OCI-LY7 (cell line): ENCODE results near the gene APOH. TPM values are rescaled to one million over a fixed set of nuclear protein-coding genes. Genes with fewer than 3 reads are reported as not detected.

Experiments used
- BruUV-seq: library from RNA; stranded (reverse); fragments of 400-500 nt; replicated peaks from 2 replicates; lab custom pipeline; 2021; lab: Mats Ljungman, UMichigan
- CTCF ChIA-PET: fragments of 300-600 bp; sonication (Branson Sonifier 250); formaldehyde crosslinking; loops from one replicate; lab custom pipeline; 2022; ENCODE audit warnings: antibody characterized with exemption; ENCODE audit not compliant: unreplicated experiment; lab: Charles Lee
- POLR2A ChIA-PET: fragments of 300-600 bp; sonication (Branson Sonifier 250); formaldehyde crosslinking; loops from one replicate; lab custom pipeline; 2022; ENCODE audit warnings: antibody characterized with exemption; lab: Charles Lee
- DNase-seq: peaks from one replicate; pipeline ENCODE4 v3.0.0-alpha.2; 2015; ENCODE audit warnings: low spot score
- H2AFZ ChIP-seq: fragments of 200-600 bp; sonication (generic), shearing (Covaris generic); 2 replicates; pipeline ENCODE4 v1.6.1; 2014; ENCODE audit warnings: mild to moderate bottlenecking, antibody characterized with exemption, low read length, moderate library complexity
- H3K27ac ChIP-seq: fragments of 200-600 bp; sonication (generic); 2 replicates; pipeline ENCODE4 v1.5.1; 2014; ENCODE audit warnings: mixed run types, low read depth, mild to moderate bottlenecking, moderate library complexity, low read length, inconsistent platforms; ENCODE audit not compliant: poor library complexity, severe bottlenecking
- H3K36me3 ChIP-seq: fragments of 200-600 bp; sonication (generic); 2 replicates; pipeline ENCODE4 v1.6.1; 2014; ENCODE audit warnings: mild to moderate bottlenecking, antibody characterized with exemption, low read length, moderate library complexity, mixed read lengths; ENCODE audit not compliant: insufficient read depth
- H3K4me1 ChIP-seq: fragments of 200-600 bp; sonication (generic); 2 replicates; pipeline ENCODE4 v1.5.1; 2014; ENCODE audit warnings: mild to moderate bottlenecking, low read length; ENCODE audit not compliant: insufficient read depth, poor library complexity, severe bottlenecking
- H3K4me2 ChIP-seq: fragments of 200-600 bp; sonication (generic); 2 replicates; pipeline ENCODE4 v1.6.1; 2014; ENCODE audit warnings: mild to moderate bottlenecking, low read length
- H3K4me3 ChIP-seq: fragments of 200-600 bp; sonication (generic); 2 replicates; pipeline ENCODE4 v1.5.1; 2014; ENCODE audit warnings: mild to moderate bottlenecking, low read depth, low read length; ENCODE audit not compliant: poor library complexity, severe bottlenecking
- H3K79me2 ChIP-seq: fragments of 200-600 bp; sonication (generic); 2 replicates; pipeline ENCODE4 v1.6.1; 2016; ENCODE audit warnings: low read depth, mild to moderate bottlenecking, low read length, moderate library complexity, mixed read lengths; ENCODE audit not compliant: insufficient read depth
- H3K9me2 ChIP-seq: fragments of 200-600 bp; sonication (generic); 2 replicates; pipeline ENCODE4 v1.6.1; 2016; ENCODE audit warnings: mild to moderate bottlenecking, low read length, mixed read lengths; ENCODE audit not compliant: insufficient read depth
- H3K9me3 ChIP-seq: fragments of 200-600 bp; sonication (generic); 2 replicates; pipeline ENCODE4 v1.6.1; 2014; ENCODE audit warnings: mild to moderate bottlenecking, mixed run types, low read length, mixed read lengths
- H4K20me1 ChIP-seq: fragments of 200-600 bp; sonication (generic); 2 replicates; pipeline ENCODE4 v1.6.1; 2014; ENCODE audit warnings: mild to moderate bottlenecking, antibody characterized with exemption, low read length, moderate library complexity, mixed read lengths; ENCODE audit not compliant: insufficient read depth
- CTCF ChIP-seq: fragments of 200-600 bp; sonication (generic); conservative IDR thresholded peaks from 2 replicates; pipeline ENCODE4 v1.5.1; 2014; ENCODE audit warnings: mild to moderate bottlenecking, antibody characterized with exemption, low read length, moderate library complexity, mixed read lengths
- EZH2phosphoT487 ChIP-seq: fragments of 200-600 bp; sonication (generic); IDR thresholded peaks from 2 replicates; pipeline ENCODE4 v1.6.1; 2018; ENCODE audit warnings: low read depth, borderline replicate concordance, mild to moderate bottlenecking, mixed run types, antibody characterized with exemption, low read length, moderate library complexity, mixed read lengths
- intact Hi-C: fragments of 100-400 bp; cut with micrococcal nuclease; formaldehyde crosslinking; loops from one replicate; pipeline ENCODE4 v1.10.0; 2022; ENCODE audit not compliant: unreplicated experiment
- total RNA-seq, 2 experiments: library from RNA; depleted of rRNA in 1 of 2; stranded (reverse); fragments of >200 nt in 1 of 2; shearing (Covaris generic) in 1 of 2; gene quantifications; 2 replicates each; pipeline ENCODE4 v1.2.3, GENCODE V29; 2014 to 2022

APOH gene
- total RNA-seq, 2 experiments from 2014 or later: not detected

- Histone ChIP-seq H3K27ac (no peak overlapping the region), H3K36me3 (peaks cover 8% of the 10 kb centered on the region; the same call in 1 of the 2 replicates), H4K20me1 (no peaks in the 10 kb centered on the region), H2AFZ (no peak overlapping the region), H3K4me2 (no peak overlapping the region), H3K9me3 (no peaks in the 10 kb centered on the region), H3K4me3 (no peak overlapping the region), H3K9me2 (no peaks in the 10 kb centered on the region), H3K4me1 (no peaks in the 10 kb centered on the region), H3K79me2 (no peaks in the 10 kb centered on the region)
- POLR2A ChIA-PET: no interaction called here
- DNase-seq: no peak
- intact Hi-C loops: no loop called here
- no TSS peak for BruUV-seq
- CTCF ChIA-PET: no interaction called here
- TF ChIP-seq CTCF (no peak), EZH2phosphoT487 (no peak)
Measured at GRCh38 chr17:66178642-66179041, 50.6 kb downstream of the APOH start.

DNA sequence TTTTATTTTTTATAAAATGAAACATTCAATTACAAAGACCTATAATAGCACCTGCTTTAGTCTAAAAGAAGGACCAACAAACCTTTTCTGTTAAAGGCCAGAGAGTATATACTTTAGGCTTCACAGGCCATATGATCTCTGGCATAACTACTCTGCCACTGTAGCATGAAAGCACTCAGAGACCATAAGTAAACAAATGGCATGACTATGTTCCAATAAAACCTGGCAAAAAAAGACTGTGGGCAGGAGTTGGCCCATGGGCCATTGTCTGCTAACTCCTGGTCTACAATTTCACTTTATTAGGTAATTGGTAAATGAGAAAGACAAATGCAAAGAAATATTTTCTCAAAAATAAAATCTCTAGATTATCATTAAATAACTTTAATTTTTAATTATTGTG lies 52.2 kb downstream of the APOH start:
- H3K4me3 ChIP-seq: no peak overlapping the region
- H3K9me2 ChIP-seq: no peaks in the 10 kb centered on the region
- intact Hi-C loops: no loop called here
- no peaks in the 10 kb centered on the region for H3K4me1 ChIP-seq
- BruUV-seq: no TSS peak
- no peak overlapping the region for H3K27ac ChIP-seq
- H4K20me1 ChIP-seq: no peaks in the 10 kb centered on the region
- no peaks in the 10 kb centered on the region for H3K79me2 ChIP-seq
- TF ChIP-seq EZH2phosphoT487 (no peak), CTCF (no peak)
- ChIA-PET CTCF (no interaction called here), POLR2A (no interaction called here)
- H3K4me2 ChIP-seq: no peak overlapping the region
- H2AFZ ChIP-seq: no peak overlapping the region
- DNase-seq: no peak
- H3K36me3 ChIP-seq: peaks cover 4% of the 10 kb centered on the region; the same call in 1 of the 2 replicates
- H3K9me3 ChIP-seq: no peaks in the 10 kb centered on the region

GRCh38 chr17:66175892-66176291 lies 53.3 kb downstream of the APOH start:
- BruUV-seq: no TSS peak
- CTCF ChIA-PET: no interaction called here
- no peak for TF ChIP-seq EZH2phosphoT487
- TF ChIP-seq CTCF: no peak

More at GRCh38 chr17:66175892-66176291, 53.3 kb downstream of the APOH start:
- no peak for DNase-seq
- Histone ChIP-seq H3K36me3 (no peaks in the 10 kb centered on the region), H2AFZ (no peak overlapping the region), H3K4me1 (no peaks in the 10 kb centered on the region), H4K20me1 (no peaks in the 10 kb centered on the region), H3K4me3 (no peak overlapping the region), H3K79me2 (no peaks in the 10 kb centered on the region), H3K27ac (no peak overlapping the region), H3K9me2 (no peaks in the 10 kb centered on the region), H3K9me3 (no peaks in the 10 kb centered on the region), H3K4me2 (no peak overlapping the region)
- POLR2A ChIA-PET: no interaction called here
- intact Hi-C loops: no loop called here
